ENCODE data around the gene PRR23E.

The PRR23E gene

DNA sequence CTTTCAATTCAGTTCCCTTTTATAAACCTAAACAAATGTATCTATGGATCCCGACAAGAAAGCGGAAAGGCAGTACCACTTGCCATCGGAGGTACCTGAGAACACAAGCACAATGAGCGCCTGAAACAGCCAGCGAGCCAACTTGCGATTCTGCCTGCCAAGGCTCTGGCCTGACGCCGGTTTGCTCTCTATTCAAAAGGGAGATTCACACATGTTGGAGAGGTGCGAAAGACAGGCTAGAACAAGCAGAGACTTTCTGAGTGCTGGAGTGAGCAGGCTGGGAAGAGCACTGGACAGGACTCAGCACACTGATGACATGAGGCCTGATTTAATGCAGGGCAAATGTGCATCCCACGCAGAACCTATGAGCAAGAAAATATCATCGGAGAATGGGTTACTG, 17.7 kb upstream of the PRR23E start:
- H3K27me3 ChIP-seq (ENCODE audit: control insufficient read depth, insufficient read depth, low read length) = no peaks in the 10 kb centered on the region
- H3K4me1 ChIP-seq (ENCODE audit: control insufficient read depth, low read depth, low read length) = no peaks in the 10 kb centered on the region
- H3K9ac ChIP-seq (ENCODE audit: low read length) = no peak overlapping the region
- no peak overlapping the region for H3K27ac ChIP-seq (ENCODE audit: low read length)
- no peaks in the 10 kb centered on the region for H3K9me3 ChIP-seq (ENCODE audit: control insufficient read depth, low read depth, low read length)
- H3K4me3 ChIP-seq (ENCODE audit: low read length) = no peak overlapping the region
- H3K36me3 ChIP-seq (ENCODE audit: control insufficient read depth, low read depth, low read length) = no peaks in the 10 kb centered on the region

DNA sequence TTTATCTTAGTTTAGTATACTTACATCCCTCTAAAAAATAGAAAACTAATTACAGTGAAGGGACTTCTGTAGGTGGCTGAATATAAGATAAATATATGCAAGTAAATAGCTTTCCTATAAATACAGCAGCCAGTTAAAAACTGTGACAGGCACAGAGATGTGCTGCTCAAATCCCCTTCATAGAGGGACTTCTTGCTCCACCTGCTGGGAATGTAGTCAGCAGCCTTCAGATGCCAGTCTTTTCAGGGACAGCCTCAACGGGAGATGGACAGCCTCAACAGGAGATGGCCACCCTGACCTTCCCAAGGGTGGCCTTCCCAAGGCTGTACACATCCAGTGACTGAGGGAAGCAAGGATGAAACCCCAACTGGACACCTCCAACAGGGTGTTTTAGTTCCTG, 15.7 kb upstream of the PRR23E start:
- Histone ChIP-seq H3K27ac (ENCODE audit: low read length) (no peak overlapping the region), H3K36me3 (ENCODE audit: control insufficient read depth, low read depth, low read length) (no peaks in the 10 kb centered on the region), H3K9me3 (ENCODE audit: control insufficient read depth, low read depth, low read length) (no peaks in the 10 kb centered on the region), H3K4me3 (ENCODE audit: low read length) (no peak overlapping the region), H3K27me3 (ENCODE audit: control insufficient read depth, insufficient read depth, low read length) (no peaks in the 10 kb centered on the region), H3K9ac (ENCODE audit: low read length) (no peak overlapping the region), H3K4me1 (ENCODE audit: control insufficient read depth, low read depth, low read length) (no peaks in the 10 kb centered on the region)

DNA sequence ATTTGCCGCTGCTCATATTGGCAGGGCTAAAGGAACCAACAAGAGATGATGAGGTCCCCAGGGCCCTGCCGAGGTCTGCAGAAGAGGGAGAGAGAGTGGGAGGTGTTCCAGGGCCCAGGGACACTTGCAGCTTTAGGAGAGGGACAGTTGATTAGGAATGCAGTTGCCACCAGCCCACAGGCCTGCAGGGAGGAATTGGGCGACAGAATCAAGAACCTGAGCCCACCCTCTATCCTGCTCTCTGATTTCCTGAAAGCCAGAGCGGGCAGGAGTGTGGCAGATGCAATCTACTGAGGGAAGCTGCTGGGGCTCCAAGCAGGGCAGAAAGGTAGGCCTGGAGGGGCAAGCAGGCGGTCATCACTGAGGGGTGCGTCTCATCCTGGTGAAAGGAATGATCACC, 12.1 kb upstream of the PRR23E start:
- Histone ChIP-seq H3K9me3 (ENCODE audit: control insufficient read depth, low read depth, low read length) (no peaks in the 10 kb centered on the region), H3K36me3 (ENCODE audit: control insufficient read depth, low read depth, low read length) (no peaks in the 10 kb centered on the region), H3K4me1 (ENCODE audit: control insufficient read depth, low read depth, low read length) (peaks cover 7% of the 10 kb centered on the region), H3K27ac (ENCODE audit: low read length) (no peak overlapping the region), H3K27me3 (ENCODE audit: control insufficient read depth, insufficient read depth, low read length) (no peaks in the 10 kb centered on the region), H3K4me3 (ENCODE audit: low read length) (no peak overlapping the region), H3K9ac (ENCODE audit: low read length) (no peak overlapping the region)

DNA sequence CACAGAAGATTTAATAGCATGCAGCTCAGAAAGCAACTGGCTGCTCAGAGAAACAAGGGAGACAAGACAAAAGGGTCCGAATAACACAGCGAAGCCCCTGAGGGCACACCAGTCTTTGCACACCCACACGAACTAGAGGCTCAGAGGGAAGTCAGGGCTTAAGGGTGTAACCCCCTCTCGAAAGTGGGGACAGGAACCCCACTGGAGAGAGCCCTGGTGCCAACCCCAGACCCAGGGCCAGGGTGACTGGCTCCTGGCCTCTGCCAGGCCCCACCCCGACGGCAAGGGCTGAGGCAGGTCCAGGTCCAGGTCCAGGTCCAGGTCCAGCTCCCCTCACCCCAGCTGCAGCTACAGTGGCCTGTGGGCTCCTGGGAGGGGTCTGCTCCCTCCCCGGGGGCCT, 10.5 kb upstream of the PRR23E start:
- Histone ChIP-seq H3K4me1 (ENCODE audit: control insufficient read depth, low read depth, low read length) (peaks cover 7% of the 10 kb centered on the region), H3K36me3 (ENCODE audit: control insufficient read depth, low read depth, low read length) (no peaks in the 10 kb centered on the region), H3K9ac (ENCODE audit: low read length) (no peak overlapping the region), H3K27ac (ENCODE audit: low read length) (no peak overlapping the region), H3K9me3 (ENCODE audit: control insufficient read depth, low read depth, low read length) (no peaks in the 10 kb centered on the region), H3K4me3 (ENCODE audit: low read length) (no peak overlapping the region), H3K27me3 (ENCODE audit: control insufficient read depth, insufficient read depth, low read length) (no peaks in the 10 kb centered on the region)

DNA sequence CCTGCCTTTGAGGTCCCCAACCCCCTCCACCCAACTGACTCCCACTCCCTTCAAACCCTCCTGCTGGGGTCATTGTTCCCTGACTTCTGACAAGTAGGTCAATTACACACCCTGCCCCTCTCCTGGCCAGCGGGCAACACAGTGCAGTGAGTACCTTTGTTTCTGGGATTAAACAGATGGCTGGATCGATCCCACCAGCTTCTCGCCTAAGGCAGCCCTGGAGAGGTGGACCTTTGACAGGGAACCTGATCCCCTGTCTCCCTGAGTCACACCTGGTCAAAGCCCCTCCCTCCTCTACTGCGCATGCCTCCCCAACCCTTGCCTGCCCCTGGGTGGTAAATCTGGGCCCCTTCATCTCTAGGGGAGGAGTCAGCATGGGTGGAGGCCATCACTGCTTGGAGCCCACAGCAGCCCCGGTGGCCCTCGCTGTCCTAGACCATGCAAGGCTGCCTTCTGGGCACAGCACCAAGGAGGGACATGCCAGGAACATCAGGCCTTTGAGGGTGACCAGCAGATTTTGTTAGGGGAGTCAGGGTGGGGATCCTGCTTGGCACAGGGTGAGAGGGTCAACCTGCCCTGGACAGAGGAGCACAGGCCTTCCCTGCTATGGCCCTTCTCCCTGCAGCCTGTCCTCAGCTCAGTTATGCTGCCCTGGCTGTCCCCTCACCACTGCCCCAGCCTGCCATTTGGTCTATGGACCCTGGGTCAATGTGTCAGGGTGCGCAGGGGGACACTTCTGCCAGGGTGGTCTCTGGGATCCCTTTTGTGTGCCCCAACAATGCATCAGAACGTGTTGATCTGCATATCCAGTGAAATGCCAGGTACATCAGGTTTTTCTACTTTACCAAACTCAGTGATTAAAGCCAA, 9.8 kb upstream of the PRR23E start:
- no peaks in the 10 kb centered on the region for H3K27me3 ChIP-seq (ENCODE audit: control insufficient read depth, insufficient read depth, low read length)

DNA sequence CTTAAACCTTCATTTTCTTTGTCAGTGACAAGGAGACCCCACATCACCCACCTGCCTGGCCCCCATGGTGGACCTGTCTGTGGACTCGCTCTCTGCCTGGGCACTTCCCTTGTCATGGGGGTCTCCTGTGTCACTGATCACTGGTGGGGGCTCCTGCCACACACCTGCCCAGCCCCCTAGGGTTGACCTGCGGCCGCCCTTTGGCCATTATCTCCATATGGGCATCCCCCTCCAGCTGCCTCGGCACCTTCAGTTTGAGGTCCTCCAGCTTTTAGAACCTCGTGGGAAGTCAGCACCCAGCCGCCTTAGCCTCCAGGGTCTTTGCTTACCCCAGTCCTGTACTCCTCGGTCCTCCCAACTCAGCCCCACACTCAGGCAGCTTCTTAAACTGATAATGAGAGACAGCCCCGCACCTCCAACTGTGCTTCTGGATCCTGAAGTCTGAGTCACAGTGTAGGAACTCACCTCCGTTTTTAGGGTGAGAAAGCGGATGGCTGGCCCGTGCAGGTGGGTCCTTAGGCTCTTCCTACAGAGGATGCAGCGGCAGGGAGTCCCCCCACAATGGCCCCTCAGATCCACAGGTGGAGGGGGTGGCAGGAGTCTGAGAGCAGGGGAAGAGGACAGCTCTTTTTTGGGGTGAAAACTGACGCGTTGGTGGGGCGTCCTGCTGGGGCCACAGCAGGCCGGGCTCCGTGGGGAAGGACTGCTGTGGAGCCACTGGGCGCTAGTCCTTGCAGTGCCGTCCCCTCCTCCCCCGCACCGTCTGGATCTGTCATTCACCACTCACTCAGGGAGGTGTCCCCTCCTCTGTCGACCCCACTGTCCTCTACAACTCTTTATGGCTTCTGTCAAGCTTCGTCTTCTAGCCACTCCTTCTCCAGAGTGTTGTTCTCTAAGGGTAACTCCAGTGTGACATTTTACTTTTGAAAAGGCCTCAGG, 8.7 kb upstream of the PRR23E start:
- Histone ChIP-seq H3K27me3 (ENCODE audit: control insufficient read depth, insufficient read depth, low read length) (no peaks in the 10 kb centered on the region), H3K9me3 (ENCODE audit: control insufficient read depth, low read depth, low read length) (no peaks in the 10 kb centered on the region), H3K4me3 (ENCODE audit: low read length) (no peak overlapping the region), H3K9ac (ENCODE audit: low read length) (no peak overlapping the region), H3K4me1 (ENCODE audit: control insufficient read depth, low read depth, low read length) (peaks cover 7% of the 10 kb centered on the region), H3K36me3 (ENCODE audit: control insufficient read depth, low read depth, low read length) (no peaks in the 10 kb centered on the region), H3K27ac (ENCODE audit: low read length) (no peak overlapping the region)

More for the DNA sequence above, 9.8 kb upstream of the PRR23E start:
- Histone ChIP-seq H3K27ac (ENCODE audit: low read length) (no peak overlapping the region), H3K9me3 (ENCODE audit: control insufficient read depth, low read depth, low read length) (no peaks in the 10 kb centered on the region), H3K4me1 (ENCODE audit: control insufficient read depth, low read depth, low read length) (peaks cover 7% of the 10 kb centered on the region), H3K9ac (ENCODE audit: low read length) (no peak overlapping the region), H3K36me3 (ENCODE audit: control insufficient read depth, low read depth, low read length) (no peaks in the 10 kb centered on the region), H3K4me3 (ENCODE audit: low read length) (no peak overlapping the region)

DNA sequence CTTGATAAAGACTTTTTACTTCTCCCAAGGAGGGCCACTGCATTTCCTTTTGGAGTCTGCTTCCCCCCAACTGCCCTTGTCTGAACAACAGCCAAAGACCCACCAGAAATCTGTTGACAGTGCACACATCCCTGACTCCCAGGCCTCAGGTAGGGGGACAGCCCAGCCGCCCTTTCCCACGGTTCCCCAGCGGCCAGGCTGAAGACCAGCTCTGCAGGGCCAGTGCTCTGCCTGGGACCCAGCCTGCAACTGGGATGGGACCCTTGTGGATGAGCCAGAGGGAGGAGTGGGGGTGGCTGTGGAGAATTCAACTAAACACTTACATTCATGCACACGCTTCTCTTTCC, 8.1 kb upstream of the PRR23E start:
- Histone ChIP-seq H3K27ac (ENCODE audit: low read length) (no peak overlapping the region), H3K4me1 (ENCODE audit: control insufficient read depth, low read depth, low read length) (peaks cover 7% of the 10 kb centered on the region), H3K36me3 (ENCODE audit: control insufficient read depth, low read depth, low read length) (no peaks in the 10 kb centered on the region), H3K9ac (ENCODE audit: low read length) (no peak overlapping the region), H3K9me3 (ENCODE audit: control insufficient read depth, low read depth, low read length) (no peaks in the 10 kb centered on the region), H3K27me3 (ENCODE audit: control insufficient read depth, insufficient read depth, low read length) (no peaks in the 10 kb centered on the region), H3K4me3 (ENCODE audit: low read length) (no peak overlapping the region)

DNA sequence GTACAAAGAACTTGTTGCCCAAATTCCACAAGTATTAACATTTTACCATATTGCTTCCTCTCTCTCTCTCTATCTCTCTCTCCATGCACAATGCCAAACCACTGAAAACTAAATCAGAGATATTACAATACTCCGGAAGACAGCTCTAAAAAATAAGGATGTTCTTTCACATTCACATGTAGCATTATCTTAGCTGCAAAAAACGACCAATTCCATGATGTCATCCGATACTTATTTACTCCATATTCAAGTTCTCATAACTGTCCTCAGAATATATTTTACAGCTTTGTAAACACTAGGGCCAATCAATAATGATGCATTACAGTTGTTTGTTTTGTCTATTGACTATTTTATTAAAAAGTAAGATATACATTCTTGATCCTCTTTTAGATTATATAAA, 7.7 kb upstream of the PRR23E start:
- Histone ChIP-seq H3K36me3 (ENCODE audit: control insufficient read depth, low read depth, low read length) (no peaks in the 10 kb centered on the region), H3K9me3 (ENCODE audit: control insufficient read depth, low read depth, low read length) (no peaks in the 10 kb centered on the region), H3K9ac (ENCODE audit: low read length) (no peak overlapping the region), H3K27ac (ENCODE audit: low read length) (no peak overlapping the region), H3K4me3 (ENCODE audit: low read length) (no peak overlapping the region), H3K27me3 (ENCODE audit: control insufficient read depth, insufficient read depth, low read length) (no peaks in the 10 kb centered on the region), H3K4me1 (ENCODE audit: control insufficient read depth, low read depth, low read length) (peaks cover 7% of the 10 kb centered on the region)

DNA sequence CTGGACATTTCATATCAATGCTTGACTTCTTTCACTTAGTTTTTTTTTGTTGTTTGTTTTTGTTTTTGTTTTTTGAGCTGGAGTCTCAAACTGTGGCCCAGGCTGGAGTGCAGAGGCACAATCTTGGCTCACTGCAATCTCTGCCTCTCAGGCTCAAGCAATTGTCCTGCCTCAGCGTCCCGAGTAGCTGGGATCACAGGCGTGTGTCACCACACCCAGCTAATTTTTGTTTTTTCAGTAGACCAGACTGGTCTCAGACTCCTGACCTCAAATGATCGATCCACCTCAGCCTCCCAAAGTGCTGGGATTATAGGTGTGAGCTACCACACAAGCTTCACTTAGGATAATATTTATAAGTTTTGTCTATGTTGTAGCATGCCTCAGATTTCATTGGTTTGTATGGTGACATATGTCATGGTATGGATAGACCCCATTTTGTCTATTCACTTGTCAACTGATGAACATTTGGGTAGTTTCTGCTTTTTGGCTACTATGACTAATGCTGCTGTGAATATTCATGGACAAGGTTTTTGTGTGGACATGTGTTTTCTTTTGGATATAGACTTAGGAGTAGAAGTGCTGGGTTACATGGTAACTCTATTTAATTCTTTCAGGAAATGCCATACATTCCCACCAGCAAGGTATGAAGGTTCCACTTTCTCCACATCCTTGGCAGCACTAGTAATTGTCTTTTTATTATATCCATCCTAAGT, 6.8 kb upstream of the PRR23E start:
- H3K27me3 ChIP-seq (ENCODE audit: control insufficient read depth, insufficient read depth, low read length) = no peaks in the 10 kb centered on the region
- no peaks in the 10 kb centered on the region for H3K36me3 ChIP-seq (ENCODE audit: control insufficient read depth, low read depth, low read length)
- H3K4me1 ChIP-seq (ENCODE audit: control insufficient read depth, low read depth, low read length) = peaks cover 7% of the 10 kb centered on the region
- H3K4me3 ChIP-seq (ENCODE audit: low read length) = no peak overlapping the region
- H3K9ac ChIP-seq (ENCODE audit: low read length) = no peak overlapping the region
- H3K27ac ChIP-seq (ENCODE audit: low read length) = no peak overlapping the region
- H3K9me3 ChIP-seq (ENCODE audit: control insufficient read depth, low read depth, low read length) = peaks cover 5% of the 10 kb centered on the region

DNA sequence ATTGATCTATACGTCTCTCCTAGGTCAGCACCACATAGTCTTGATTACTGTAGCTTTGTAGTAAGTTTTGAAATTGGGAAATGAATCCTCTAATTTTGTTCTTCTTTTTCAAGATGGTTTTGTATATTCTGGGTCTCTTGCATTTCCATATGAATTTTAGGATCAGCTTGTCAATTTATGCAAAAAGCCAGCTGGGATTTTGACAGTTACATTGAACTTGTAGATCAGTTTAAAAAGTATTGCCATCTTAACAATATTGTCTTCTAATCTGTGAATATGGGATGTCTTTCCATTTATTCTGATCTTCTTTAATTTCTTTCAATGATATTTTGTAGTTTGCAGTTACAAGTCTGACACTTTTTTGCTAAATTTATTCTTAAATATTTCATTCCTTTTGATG, 5.6 kb upstream of the PRR23E start:
- Histone ChIP-seq H3K36me3 (ENCODE audit: control insufficient read depth, low read depth, low read length) (no peaks in the 10 kb centered on the region), H3K4me1 (ENCODE audit: control insufficient read depth, low read depth, low read length) (peaks cover 7% of the 10 kb centered on the region), H3K9ac (ENCODE audit: low read length) (no peak overlapping the region), H3K27ac (ENCODE audit: low read length) (no peak overlapping the region), H3K9me3 (ENCODE audit: control insufficient read depth, low read depth, low read length) (peaks cover 5% of the 10 kb centered on the region), H3K27me3 (ENCODE audit: control insufficient read depth, insufficient read depth, low read length) (no peaks in the 10 kb centered on the region), H3K4me3 (ENCODE audit: low read length) (no peak overlapping the region)

DNA sequence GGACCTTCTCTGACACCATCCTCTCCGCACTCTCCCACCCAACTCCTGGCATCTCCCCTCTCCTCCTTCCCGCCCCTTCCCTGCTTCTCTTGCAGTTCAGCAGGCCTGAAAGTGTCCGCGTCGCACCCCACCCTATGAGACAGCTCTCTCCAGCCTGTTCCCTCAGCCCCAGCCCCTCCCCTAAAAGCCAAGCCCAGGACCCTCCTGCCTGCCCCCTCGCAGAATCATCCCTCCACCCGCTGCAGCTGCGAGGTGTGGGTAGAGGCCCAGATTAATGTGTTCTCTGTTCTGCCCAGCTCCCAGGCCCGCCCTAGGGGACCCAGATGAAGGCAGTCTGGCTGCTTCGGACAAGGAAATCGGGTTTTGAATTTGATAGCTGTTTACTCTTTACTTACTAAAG, 410 bp downstream of the PRR23E start:
- Histone ChIP-seq H3K27me3 (ENCODE audit: control insufficient read depth, insufficient read depth, low read length) (no peaks in the 10 kb centered on the region), H3K4me1 (ENCODE audit: control insufficient read depth, low read depth, low read length) (peaks cover 7% of the 10 kb centered on the region), H3K9me3 (ENCODE audit: control insufficient read depth, low read depth, low read length) (peaks cover 5% of the 10 kb centered on the region), H3K27ac (ENCODE audit: low read length) (no peak overlapping the region), H3K4me3 (ENCODE audit: low read length) (no peak overlapping the region), H3K9ac (ENCODE audit: low read length) (no peak overlapping the region), H3K36me3 (ENCODE audit: control insufficient read depth, low read depth, low read length) (no peaks in the 10 kb centered on the region)
